HG03565 (cell line): Measurements from ENCODE around the gene KLC4.

ENCODE experiments used
- ATAC-seq: cut with Tn5 transposase; IDR thresholded peaks from one replicate; pipeline ENCODE4 v1.9.1; 2021; ENCODE audit warnings: mild to moderate bottlenecking, moderate library complexity; ENCODE audit not compliant: unreplicated experiment

Gene KLC4

DNA sequence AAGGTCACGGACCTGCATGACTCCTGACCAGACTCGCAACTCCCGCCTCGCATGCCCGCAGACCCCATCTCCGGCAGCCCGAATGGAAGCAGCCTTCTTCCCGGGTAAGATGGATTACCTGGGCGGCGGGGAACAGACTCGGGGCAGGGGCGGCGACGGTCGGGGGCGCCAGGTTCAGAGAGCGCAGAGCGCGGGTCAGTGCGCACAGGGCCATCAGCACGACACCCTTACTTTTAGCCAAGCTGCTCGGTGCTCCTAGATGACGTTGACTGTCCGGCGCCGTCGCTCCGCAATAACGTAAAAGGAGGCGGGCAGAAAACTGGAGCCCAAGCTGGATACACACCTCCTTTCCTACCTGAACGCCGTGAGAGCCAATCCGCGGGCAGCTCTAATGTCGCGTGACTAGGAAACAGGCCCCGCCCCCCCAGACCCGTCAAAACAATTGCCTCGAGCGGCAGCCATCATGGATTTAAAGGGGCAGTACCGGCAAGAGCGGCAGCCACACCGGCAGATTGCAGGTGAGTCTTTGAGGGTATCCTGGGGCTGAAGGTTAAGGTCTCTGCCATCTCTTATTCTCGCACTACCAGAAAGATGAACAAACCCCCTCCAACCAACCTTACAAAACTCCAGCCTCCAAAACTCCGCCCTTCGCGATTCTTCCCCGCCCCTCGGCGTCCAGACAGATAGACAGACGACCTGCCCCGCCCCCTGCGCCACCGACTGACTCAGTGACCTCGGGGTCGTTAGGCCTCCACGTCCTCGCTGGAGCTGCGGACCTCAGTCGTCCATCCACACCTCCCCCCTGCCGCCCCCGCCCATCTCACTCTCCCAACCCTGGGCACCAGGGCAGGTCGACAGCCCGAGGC is at the start of gene KLC4, which contains the start of gene MRPL2:
TSS of gene KLC4 (plus strand) at position 464 of the 866 bp plus-strand sequence. CDS start 1,705 bp downstream, outside the sequence.
TSS of gene MRPL2 (minus strand) at position 267 of the 866 bp plus-strand sequence. CDS start at position 214, 53 bp downstream.
- ATAC-seq = peak; percentile 81

DNA sequence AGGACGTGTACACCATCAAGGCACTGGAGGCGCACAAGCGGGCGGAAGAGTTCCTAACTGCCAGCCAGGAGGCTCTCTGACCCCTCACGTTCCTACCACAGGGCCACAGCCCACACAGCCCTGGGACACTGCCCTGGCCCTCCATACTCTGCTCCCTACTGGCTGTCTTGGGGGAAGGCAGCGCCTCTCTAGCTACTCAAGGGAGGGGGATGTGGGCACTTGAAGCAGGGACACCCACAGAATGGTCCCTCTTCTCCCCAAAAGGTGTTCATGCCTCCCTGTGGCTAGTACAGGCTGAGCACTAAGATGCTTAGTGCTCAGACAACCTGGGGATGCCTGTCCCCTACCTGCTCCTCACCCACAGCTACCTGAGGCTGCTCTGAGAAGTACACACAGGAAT is 48.2 kb upstream of the KLC4 start:
- ATAC-seq = no peak

DNA sequence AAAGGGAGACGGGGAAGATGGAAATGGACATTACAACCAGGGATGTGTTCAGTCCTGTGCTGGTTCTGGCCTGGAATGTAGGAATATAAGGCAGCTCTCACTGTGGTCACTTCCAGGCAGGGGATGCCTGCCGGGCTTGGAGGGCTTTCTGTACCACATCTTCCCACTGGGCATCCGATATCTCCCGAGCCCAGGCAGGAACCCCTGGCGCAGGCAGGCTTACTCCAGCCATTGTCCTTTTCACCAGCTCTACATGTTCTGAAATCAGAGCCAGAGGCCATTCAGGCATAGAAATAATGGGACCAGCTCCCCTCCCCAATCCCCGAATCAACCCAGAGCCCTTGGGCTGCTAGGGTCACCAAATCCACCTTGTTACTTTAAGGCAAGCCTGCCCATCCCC is 47.1 kb upstream of the KLC4 start:
- no peak for ATAC-seq

DNA sequence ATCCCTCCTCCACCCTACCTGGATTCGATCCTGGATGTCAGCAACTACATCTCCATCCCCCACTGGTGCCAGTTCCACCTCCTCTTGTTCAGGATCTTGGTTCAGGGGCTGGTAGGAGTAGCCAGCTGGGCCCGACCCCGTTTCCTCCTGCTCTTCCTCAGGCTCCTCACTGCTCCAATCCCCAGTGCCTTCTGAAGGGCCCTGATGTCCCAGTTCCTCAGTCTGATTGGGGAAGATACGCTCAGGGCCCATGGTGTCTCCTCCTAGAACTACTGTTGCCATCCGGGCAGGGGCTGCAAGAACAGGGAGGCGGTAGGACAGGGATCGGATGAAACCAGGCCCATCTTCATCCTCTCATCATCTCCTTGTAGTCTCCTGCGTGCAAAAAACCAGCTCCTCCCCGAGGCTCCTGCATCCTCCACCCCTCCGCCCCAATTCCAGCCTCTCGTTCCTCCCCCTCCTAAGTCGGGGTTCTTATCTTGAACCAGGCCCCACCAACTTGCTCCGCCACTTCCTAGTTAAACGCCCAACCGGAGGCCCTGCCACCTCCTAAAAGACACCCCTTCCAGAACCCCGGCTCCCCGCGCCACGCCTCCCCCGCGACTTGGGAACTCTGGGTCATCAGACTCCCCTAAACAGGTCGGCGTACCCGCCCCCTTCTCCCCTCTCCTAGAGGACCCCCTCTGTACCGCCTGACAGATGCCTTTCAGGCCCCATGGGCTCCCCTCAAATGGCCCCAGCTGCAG is 46.2 kb upstream of the KLC4 start:
- no peak for ATAC-seq

DNA sequence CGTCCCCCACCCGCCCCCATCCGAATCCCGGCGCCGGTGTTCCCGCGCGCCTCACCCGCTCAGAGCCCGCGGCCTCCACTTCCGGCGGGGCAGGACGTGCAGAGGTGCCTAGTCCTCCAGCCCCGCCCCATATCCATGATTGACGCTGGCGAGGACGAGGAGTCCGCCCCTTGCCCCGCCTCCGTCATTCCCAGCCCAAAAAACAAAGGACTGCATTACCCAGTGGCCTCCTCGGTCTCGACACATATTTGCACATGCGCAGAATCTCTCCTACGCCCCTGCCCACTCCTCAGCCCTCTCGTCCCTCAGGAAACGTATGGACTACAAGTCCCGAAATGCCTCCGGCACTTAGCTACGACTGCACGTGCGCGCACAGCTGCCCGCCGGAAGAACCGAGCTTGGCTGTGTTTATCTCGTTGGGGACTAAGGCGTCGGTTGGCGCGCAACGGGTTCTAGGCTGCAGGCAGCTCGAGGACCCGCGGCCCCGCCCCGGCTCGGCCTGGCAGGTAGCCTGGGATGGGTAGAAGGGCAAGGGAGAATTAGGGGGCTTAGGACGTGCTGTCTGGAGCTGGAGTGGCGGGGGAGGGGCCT is 45.5 kb upstream of the KLC4 start, which contains the start of the genes KLHDC3 and MEA1:
TSS of gene KLHDC3 (plus strand) at position 407 of the 591 bp plus-strand sequence. CDS start 2,944 bp downstream, outside the sequence.
TSS of gene MEA1 (minus strand) at position 104 of the 591 bp plus-strand sequence. CDS start 133 bp downstream, outside the sequence.
- ATAC-seq = peak; percentile 82

- ATAC-seq = no peak
Observed at GRCh38 chr6:43014434-43014909, 45.0 kb upstream of the KLC4 start.

GRCh38 chr6:43016176-43016942 is 43.1 kb upstream of the KLC4 start:
- ATAC-seq = no peak

- no peak for ATAC-seq
Observed at GRCh38 chr6:43016943-43017334, 42.5 kb upstream of the KLC4 start.

GRCh38 chr6:43019152-43019551 is 40.3 kb upstream of the KLC4 start:
- ATAC-seq = no peak

- ATAC-seq = no peak
Observed at GRCh38 chr6:43020052-43020705, 39.3 kb upstream of the KLC4 start.

GRCh38 chr6:43020847-43021246 is 38.6 kb upstream of the KLC4 start:
- no peak for ATAC-seq

GRCh38 chr6:43021270-43022047 is 38.0 kb upstream of the KLC4 start, which contains the start of gene RRP36:
RRP36 (plus strand) TSS chr6:43021623; CDS start chr6:43021655, 32 bp downstream.
- peak; percentile 77 for ATAC-seq

DNA sequence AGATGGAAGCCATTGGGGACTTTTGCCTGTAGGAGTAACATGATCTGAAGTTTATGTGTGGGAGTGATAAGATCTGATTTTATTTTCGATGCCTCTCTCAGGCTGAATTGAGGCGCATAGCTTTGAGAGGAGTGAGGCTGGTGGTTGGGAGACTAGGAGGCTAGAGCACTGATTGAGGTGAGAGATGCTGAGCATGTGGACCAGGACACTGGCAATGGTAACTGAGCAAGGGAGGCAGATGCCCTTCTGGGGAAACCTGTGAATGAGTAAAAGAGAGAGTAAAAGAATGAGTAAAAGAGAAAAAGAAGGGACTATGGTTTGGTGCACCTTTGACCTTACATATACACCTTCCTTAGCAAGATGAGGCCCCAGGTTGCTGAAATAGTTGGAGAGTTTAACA is 35.0 kb upstream of the KLC4 start:
- ATAC-seq = no peak

- ATAC-seq = no peak
Observed at GRCh38 chr6:43026365-43026764, 33.1 kb upstream of the KLC4 start.

GRCh38 chr6:43029120-43029519 is 30.3 kb upstream of the KLC4 start:
- ATAC-seq = no peak

DNA sequence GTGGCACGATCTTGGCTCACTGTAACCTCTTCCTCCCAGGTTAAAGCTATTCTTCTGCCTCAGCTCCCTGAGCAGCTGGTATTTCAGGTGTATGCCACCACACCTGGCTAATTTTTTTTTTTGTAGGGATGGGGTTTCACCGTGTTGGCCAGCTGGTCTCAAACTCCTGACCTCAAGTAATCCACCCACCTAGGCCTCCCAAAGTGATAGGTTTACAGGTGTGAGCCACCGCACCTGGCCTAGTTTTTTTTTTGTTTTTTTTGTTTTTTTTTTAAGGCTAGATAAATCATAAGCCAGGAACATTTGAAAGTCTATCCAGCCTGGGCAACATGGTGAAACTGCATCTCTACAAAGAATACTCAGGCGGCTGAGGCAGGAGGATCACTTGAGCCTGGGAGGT is 27.1 kb upstream of the KLC4 start:
- no peak for ATAC-seq

- ATAC-seq = no peak
Observed at GRCh38 chr6:43033496-43034189, 25.8 kb upstream of the KLC4 start.

DNA sequence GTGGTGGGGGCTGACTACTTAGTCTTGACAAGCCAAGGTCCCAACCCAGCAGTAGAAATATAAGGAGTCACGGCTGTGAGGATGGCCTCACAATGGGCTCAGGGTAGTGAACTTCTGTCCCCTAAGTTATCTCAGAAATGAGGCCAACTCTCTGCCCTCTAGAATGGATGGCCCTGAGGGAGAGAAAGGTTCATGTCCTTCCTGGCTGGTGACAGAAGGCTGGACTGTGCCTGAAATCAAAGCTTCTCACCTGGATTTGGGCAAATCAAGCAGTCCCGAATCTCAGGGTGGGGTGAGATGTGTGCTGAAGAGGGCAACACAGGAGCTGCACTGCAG is 25.3 kb upstream of the KLC4 start:
- no peak for ATAC-seq
